ENCODE measurements around the gene PTPRG.
"Not testable (repeated sequence)": the region's sequence is repeated elsewhere in the genome, so short reads cannot be mapped to it uniquely, and the experiment has no call there.

PTPRG gene

GRCh38 chr3:61561374-61562041 lies at the start of gene PTPRG:
Gene PTPRG, plus strand, starts transcription at chr3:61561571. Its CDS starts 717 bp downstream, at chr3:61562288.
- peak; percentile 95 for DNase-seq (ENCODE audit: low read depth)

- no peak for DNase-seq (ENCODE audit: low read depth)
These were observed 42.8 kb upstream of the PTPRG start for GRCh38 chr3:61518590-61518989.

- no peak for DNase-seq (ENCODE audit: low read depth)
These were observed 40.3 kb upstream of the PTPRG start for GRCh38 chr3:61520966-61521628.

GRCh38 chr3:61522060-61522459 lies 39.3 kb upstream of the PTPRG start:
- no peak for DNase-seq (ENCODE audit: low read depth)

- no peak for DNase-seq (ENCODE audit: low read depth)
These were observed 38.7 kb upstream of the PTPRG start for GRCh38 chr3:61522626-61523025.

- no peak for DNase-seq (ENCODE audit: low read depth)
These were observed 36.4 kb upstream of the PTPRG start for GRCh38 chr3:61524933-61525332.

GRCh38 chr3:61526308-61526707 lies 35.1 kb upstream of the PTPRG start:
- no peak for DNase-seq (ENCODE audit: low read depth)

- no peak for DNase-seq (ENCODE audit: low read depth)
These were observed 34.4 kb upstream of the PTPRG start for GRCh38 chr3:61527011-61527410.

GRCh38 chr3:61530355-61530754 lies 31.0 kb upstream of the PTPRG start:
- peak; percentile 16 for DNase-seq (ENCODE audit: low read depth)

- DNase-seq (ENCODE audit: low read depth) = no peak
These were observed 29.8 kb upstream of the PTPRG start for GRCh38 chr3:61531528-61531927.

GRCh38 chr3:61532739-61533500 lies 28.5 kb upstream of the PTPRG start:
- DNase-seq (ENCODE audit: low read depth) = no peak

GRCh38 chr3:61535826-61536225 lies 25.5 kb upstream of the PTPRG start:
- no peak for DNase-seq (ENCODE audit: low read depth)

- DNase-seq (ENCODE audit: low read depth) = peak; percentile 4
These were observed 24.0 kb upstream of the PTPRG start for GRCh38 chr3:61537366-61537765.

GRCh38 chr3:61538486-61538885 lies 22.9 kb upstream of the PTPRG start:
- DNase-seq (ENCODE audit: low read depth) = no peak

GRCh38 chr3:61541694-61542093 lies 19.7 kb upstream of the PTPRG start:
- DNase-seq (ENCODE audit: low read depth) = no peak

GRCh38 chr3:61545716-61546115 lies 15.7 kb upstream of the PTPRG start:
- DNase-seq (ENCODE audit: low read depth) = no peak

- no peak for DNase-seq (ENCODE audit: low read depth)
These were observed 13.7 kb upstream of the PTPRG start for GRCh38 chr3:61547625-61548024.

GRCh38 chr3:61552704-61553103 lies 8.7 kb upstream of the PTPRG start:
- DNase-seq (ENCODE audit: low read depth) = not testable (repeated sequence)

GRCh38 chr3:61559136-61559731 lies 2.1 kb upstream of the PTPRG start:
- peak; percentile 30 for DNase-seq (ENCODE audit: low read depth)

- peak; percentile 93 for DNase-seq (ENCODE audit: low read depth)
These were observed 626 bp upstream of the PTPRG start for GRCh38 chr3:61560517-61561373.

GRCh38 chr3:61562042-61562720 lies 810 bp downstream of the PTPRG start:
- DNase-seq (ENCODE audit: low read depth) = peak; percentile 37

All from EH (cell line).